K562 (cell line): ENCODE results near the gene MAGI2. TPM values are rescaled to one million over a fixed set of nuclear protein-coding genes. Genes with fewer than 3 reads are reported as not detected.

ENCODE experiments used
- ATAC-seq: fragments of 200-7000 bp; cut with Tn5 transposase; 3 replicates; pipeline ENCODE4 v1.9.1; 2020; ENCODE audit warnings: moderate library complexity
- BruUV-seq: library from RNA; stranded (reverse); fragments of 400-500 nt; replicated peaks from 2 replicates; lab custom pipeline; 2021; lab: Mats Ljungman, UMichigan
- CTCF ChIA-PET: fragments of 300-600 bp; formaldehyde crosslinking; extraction: SDS; loops from one replicate; lab custom pipeline; 2021; ENCODE audit warnings: low intra/inter-chr PET ratio; lab: Yijun Ruan, JAX
- POLR2A ChIA-PET: fragments of 300-600, 350-650 bp; sonication (Branson Sonifier 250); formaldehyde crosslinking; extraction: SDS; loops from one replicate; lab custom pipeline; 2021; ENCODE audit warnings: antibody characterized with exemption, inconsistent platforms; lab: Yijun Ruan, JAX
- DNase-seq, 4 experiments: peaks; one replicate each; pipeline versions ENCODE4 v3.0.0 to v3.0.0-alpha.2; 2011 to 2018; ENCODE audit warnings: low spot score in 3 of 4, mixed read lengths in 3 of 4; ENCODE audit errors: extremely low read depth in 1 of 4
- FAIRE-seq: peaks from 2 replicates; lab custom pipeline; 2011; peaks lifted over from hg19 to GRCh38; lab: Jason Lieb, UNC
- H2AFZ ChIP-seq: 2 replicates; pipeline ENCODE4 v1.6.0; 2011; ENCODE audit warnings: low read depth, low read length, control low read depth, inconsistent platforms
- H3K27ac ChIP-seq: fragments of 200-600 bp; 3 replicates; pipeline ENCODE4 v1.8.0; 2011; ENCODE audit warnings: low read depth, mild to moderate bottlenecking, control low read depth, inconsistent platforms, low read length, moderate library complexity, mixed read lengths; ENCODE audit errors: extremely low read depth
- H3K27me3 ChIP-seq, 2 experiments: fragments of 300-600 bp in 1 of 2; 2 replicates in 1 of 2; 3 replicates in 1 of 2; pipeline versions ENCODE4 v1.6.0 to v1.8.0; 2011; ENCODE audit warnings: inconsistent platforms in 2 of 2, low read length in 2 of 2, mild to moderate bottlenecking in 1 of 2, mixed read lengths in 1 of 2, moderate library complexity in 1 of 2; ENCODE audit not compliant: control insufficient read depth in 2 of 2, insufficient read depth in 2 of 2
- H3K36me3 ChIP-seq: fragments of 300-600 bp; 3 replicates; pipeline ENCODE4 v1.8.0; 2011; ENCODE audit warnings: mild to moderate bottlenecking, low read length, inconsistent platforms; ENCODE audit not compliant: control insufficient read depth, insufficient read depth
- H3K4me1 ChIP-seq, 2 experiments: fragments of 200-600 bp in 1 of 2; replicated peaks in 1 of 2; 2 replicates in 1 of 2; 3 replicates in 1 of 2; pipeline versions ENCODE4 v1.5.1 to v1.8.0; 2011; ENCODE audit warnings: inconsistent platforms in 2 of 2, low read length in 2 of 2, mild to moderate bottlenecking in 1 of 2, mixed read lengths in 1 of 2, moderate library complexity in 1 of 2; ENCODE audit not compliant: control insufficient read depth in 2 of 2, insufficient read depth in 2 of 2
- H3K4me2 ChIP-seq: 2 replicates; pipeline ENCODE4 v1.6.1; 2011; ENCODE audit warnings: low read length, control low read depth, inconsistent platforms, mixed read lengths; ENCODE audit not compliant: insufficient read depth
- H3K4me3 ChIP-seq: fragments of 200-600 bp; sonication (generic), shearing (Covaris generic); 2 replicates; pipeline ENCODE4 v1.5.1; 2016; ENCODE audit warnings: control low read depth, inconsistent platforms
- H3K79me2 ChIP-seq: fragments of 200-600 bp; 3 replicates; pipeline ENCODE4 v1.8.0; 2011; ENCODE audit warnings: low read length, inconsistent platforms; ENCODE audit not compliant: control insufficient read depth, insufficient read depth
- H3K9ac ChIP-seq, 2 experiments: 2 replicates each; pipeline versions ENCODE4 v1.6.0 to v1.6.1; 2011; ENCODE audit warnings: low read depth in 2 of 2, low read length in 2 of 2, control low read depth in 1 of 2, inconsistent platforms in 1 of 2, mild to moderate bottlenecking in 1 of 2, mixed read lengths in 1 of 2; ENCODE audit not compliant: insufficient read depth in 1 of 2
- H3K9me1 ChIP-seq: one replicate; pipeline ENCODE4 v1.6.0; 2011; ENCODE audit warnings: inconsistent platforms, mild to moderate bottlenecking, low read length, moderate library complexity; ENCODE audit not compliant: control insufficient read depth, insufficient read depth
- H3K9me3 ChIP-seq: replicated peaks from 2 replicates; pipeline ENCODE4 v1.5.1; 2011; ENCODE audit warnings: low read depth, low read length, inconsistent platforms; ENCODE audit not compliant: control insufficient read depth, insufficient read depth
- H4K20me1 ChIP-seq: replicated peaks from 2 replicates; pipeline ENCODE4 v1.6.1; 2011; ENCODE audit warnings: low read length, inconsistent platforms, mixed read lengths; ENCODE audit not compliant: control insufficient read depth, insufficient read depth
- CREB3L1 ChIP-seq: fragments of 450-650 bp; IDR thresholded peaks from 2 replicates; pipeline ENCODE4 v1.6.1; 2014; ENCODE audit warnings: low read depth, mild to moderate bottlenecking, moderate library complexity, borderline replicate concordance
- E2F1 ChIP-seq: sonication (generic); formaldehyde crosslinking; IDR thresholded peaks from 2 replicates; pipeline ENCODE4 v1.8.1; 2023; ENCODE audit warnings: mild to moderate bottlenecking, missing genetic modification reagents, moderate library complexity
- FOXO4 ChIP-seq: fragments of 450-650 bp; formaldehyde crosslinking; IDR thresholded peaks from 2 replicates; pipeline ENCODE4 v1.4.0; 2020; ENCODE audit warnings: mild to moderate bottlenecking, moderate library complexity
- HDAC1 ChIP-seq, 2 experiments: fragments of 450-650 bp; IDR thresholded peaks; 2 replicates each; pipeline ENCODE4 v1.6.1; 2016 to 2017; ENCODE audit warnings: inconsistent platforms in 1 of 2, mild to moderate bottlenecking in 1 of 2, moderate library complexity in 1 of 2
- HDAC3 ChIP-seq: fragments of 450-650 bp; IDR thresholded peaks from 2 replicates; pipeline ENCODE4 v1.6.1; 2018; ENCODE audit warnings: borderline replicate concordance, mild to moderate bottlenecking, moderate library complexity; ENCODE audit not compliant: partially characterized antibody
- L3MBTL2 ChIP-seq: fragments of 450-650 bp; IDR thresholded peaks from 2 replicates; pipeline ENCODE4 v1.6.1; 2016; ENCODE audit warnings: mild to moderate bottlenecking, moderate library complexity
- NFIC ChIP-seq: fragments of 450-650 bp; IDR thresholded peaks from 2 replicates; pipeline ENCODE4 v1.6.1; 2017; ENCODE audit warnings: mild to moderate bottlenecking, inconsistent platforms
- THRB ChIP-seq: fragments of 450-650 bp; formaldehyde crosslinking; conservative IDR thresholded peaks from 2 replicates; pipeline ENCODE4 v1.4.0; 2022; ENCODE audit warnings: mild to moderate bottlenecking, missing genetic modification characterization
- ZBTB43 ChIP-seq: sonication (generic); formaldehyde crosslinking; IDR thresholded peaks from 2 replicates; pipeline ENCODE4 v1.8.0; 2023; ENCODE audit warnings: mild to moderate bottlenecking, missing genetic modification reagents
- ZNF146 ChIP-seq: IDR thresholded peaks from one replicate; pipeline ENCODE4 v1.6.1; 2018; ENCODE audit warnings: missing compliant biosample characterization; ENCODE audit not compliant: unreplicated experiment
- ZNF384 ChIP-seq: IDR thresholded peaks from 2 replicates; pipeline ENCODE4 v1.6.1; 2012; ENCODE audit warnings: low read depth, low read length, improper control_type of control experiment
- ZNF395 ChIP-seq: fragments of 200-800 bp; sonication (Bioruptor generic); IDR thresholded peaks from 2 replicates; pipeline ENCODE4 v1.6.1; 2017; ENCODE audit warnings: missing genetic modification characterization, missing compliant biosample characterization
- ZNF785 ChIP-seq: fragments of 250-450 bp; sonication (Bioruptor Pico); IDR thresholded peaks from 2 replicates; pipeline ENCODE4 v1.4.0; 2020; ENCODE audit warnings: mild to moderate bottlenecking
- WGBS: fragments of 100-300 bp; shearing (Covaris generic); methylation state at CpG from one replicate; pipeline ENCODE4 v1.1.6; 2016; ENCODE audit warnings: low coverage, mixed read lengths; ENCODE audit not compliant: insufficient coverage; ENCODE audit errors: missing lambda C conversion rate; 5-methylcytosine and 5-hydroxymethylcytosine counted together
- in situ Hi-C: fragments of 300-500 bp; cut with MboI; formaldehyde crosslinking; loops from 4 replicates; pipeline ENCODE4 v1.15.0; 2018; ENCODE audit warnings: inconsistent platforms, mixed read lengths
- intact Hi-C: fragments of 100-400 bp; cut with micrococcal nuclease; formaldehyde crosslinking; loops from 2 replicates; pipeline ENCODE4 v1.14.2; 2022
- polyA plus RNA-seq, 8 experiments: library from polyadenylated mRNA; depleted of rRNA in 4 of 8; stranded (reverse) in 5 of 8; unstranded in 3 of 8; fragments of >200 nt; fragmentation: Nextera tagmentation in 2 of 8; fragmentation: Illumina TruSeq in 1 of 8; extraction: Ambion mirVana in 2 of 8; extraction: Trizol in 1 of 8; gene quantifications; 2 replicates each; pipeline versions ENCODE4 v1.2.1 to v1.2.3, GENCODE V29; 2011 to 2014; ENCODE audit warnings: inconsistent platforms in 1 of 8, missing spikeins in 1 of 8
- total RNA-seq, 7 experiments: library from RNA; depleted of rRNA in 6 of 7; stranded (reverse); fragments of >200 nt in 6 of 7; fragmentation: Illumina TruSeq in 2 of 7; extraction: Trizol in 2 of 7; gene quantifications; 2 replicates each; pipeline versions ENCODE4 v1.2.1 to v1.2.3, GENCODE V29; 2011 to 2021; ENCODE audit warnings: low replicate concordance in 1 of 7

The MAGI2 gene
- total and polyA plus RNA-seq, 9 of the 15 experiments (the other 6 are each of a cell fraction or from before 2014, with no cell fraction given): 0.27 to 1.4 (median 0.70) TPM

GRCh38 chr7:79292834-79293233 is 160.6 kb downstream of the MAGI2 start:
- no TSS peak for BruUV-seq
- in situ Hi-C loops: no loop called here
- no peak overlapping the region for H3K4me2 ChIP-seq
- TF ChIP-seq FOXO4 (CRISPR knock-in tag) (no peak), CREB3L1 (no peak), HDAC3 (no peak), ZBTB43 (CRISPR knock-in tag) (no peak), ZNF146 (no peak), NFIC (no peak), E2F1 (no peak), THRB (CRISPR knock-in tag) (no peak), HDAC1 (IDR thresholded peaks at IDR 0.05) (no peak), ZNF785 (CRISPR knock-in tag) (no peak), L3MBTL2 (no peak), ZNF395 (CRISPR knock-in tag) (no peak), ZNF384 (no peak)

More at GRCh38 chr7:79292834-79293233, 160.6 kb downstream of the MAGI2 start:
- ATAC-seq (no peak), DNase-seq (no peak), FAIRE-seq (no peak)
- H3K27me3 ChIP-seq: no peaks in the 10 kb centered on the region
- ChIA-PET CTCF (no interaction called here), POLR2A (interaction anchor here (0.9 kb wide), 1 partner anchor 8 kb away, joined by 5 read pairs; no protein-coding TSS in a partner anchor)
- H3K4me1 ChIP-seq: no peaks in the 10 kb centered on the region
- no peak overlapping the region for H3K4me3 ChIP-seq
- H2AFZ ChIP-seq: no peak overlapping the region
- no peaks in the 10 kb centered on the region for H3K9me3 ChIP-seq
- H3K36me3 ChIP-seq: no peaks in the 10 kb centered on the region
- no peaks in the 10 kb centered on the region for H3K79me2 ChIP-seq
- H3K9me1 ChIP-seq: no peaks in the 10 kb centered on the region
- H4K20me1 ChIP-seq: no peaks in the 10 kb centered on the region
- no peak overlapping the region for H3K27ac ChIP-seq
- intact Hi-C loops: no loop called here
- no peak overlapping the region for H3K9ac ChIP-seq
- WGBS: 0% methylated on average over 2 of the region's 2 CpGs
